ENCODE results near the gene OXA1L.

The OXA1L gene

GRCh38 chr14:22793976-22794375 is 27.5 kb downstream of the OXA1L start:
- TF ChIP-seq CTCF (IDR thresholded peaks at IDR 0.05; ENCODE audit: insufficient read depth, missing control alignments): no peak
- DNase-seq (ENCODE audit: insufficient read length, low spot score) (no peak), FAIRE-seq (no peak)

GRCh38 chr14:22794551-22794951 is 28.1 kb downstream of the OXA1L start:
- DNase-seq (ENCODE audit: insufficient read length, low spot score) (no peak), FAIRE-seq (no peak)
- no peak for TF ChIP-seq CTCF (IDR thresholded peaks at IDR 0.05; ENCODE audit: insufficient read depth, missing control alignments)

GRCh38 chr14:22796087-22796707 is 29.7 kb downstream of the OXA1L start:
- DNase-seq (ENCODE audit: insufficient read length, low spot score) (no peak), FAIRE-seq (no peak)
- no peak for TF ChIP-seq CTCF (IDR thresholded peaks at IDR 0.05; ENCODE audit: insufficient read depth, missing control alignments)

GRCh38 chr14:22797017-22797917 is 30.8 kb downstream of the OXA1L start:
- DNase-seq (ENCODE audit: insufficient read length, low spot score) (no peak), FAIRE-seq (no peak)
- TF ChIP-seq CTCF (IDR thresholded peaks at IDR 0.05; ENCODE audit: insufficient read depth, missing control alignments): no peak

- DNase-seq (ENCODE audit: insufficient read length, low spot score) (no peak), FAIRE-seq (no peak)
- no peak for TF ChIP-seq CTCF (IDR thresholded peaks at IDR 0.05; ENCODE audit: insufficient read depth, missing control alignments)
Observed at GRCh38 chr14:22798528-22798927, 32.0 kb downstream of the OXA1L start.

GRCh38 chr14:22800346-22800745 is 33.9 kb downstream of the OXA1L start:
- FAIRE-seq (no peak), DNase-seq (ENCODE audit: insufficient read length, low spot score) (no peak)
- TF ChIP-seq CTCF (IDR thresholded peaks at IDR 0.05; ENCODE audit: insufficient read depth, missing control alignments): no peak

- TF ChIP-seq CTCF (IDR thresholded peaks at IDR 0.05; ENCODE audit: insufficient read depth, missing control alignments): no peak
- DNase-seq (ENCODE audit: insufficient read length, low spot score) (no peak), FAIRE-seq (no peak)
Observed at GRCh38 chr14:22801716-22802115, 35.2 kb downstream of the OXA1L start.

Measured in D721Med (cell line).